KBM-7 (cell line): ENCODE measurements around the gene CAMTA1.

ENCODE experiments used
- DNase-seq: peaks from one replicate; pipeline ENCODE4 v3.0.0-alpha.2; 2015
- in situ Hi-C: fragments of 300-500 bp; cut with MboI; formaldehyde crosslinking; loops from 2 replicates; pipeline ENCODE4 v1.14.3; 2020; ENCODE audit warnings: low sequenced_read_pairs, low pct_unique_long_range_greater_than_20kb, mixed read lengths

Gene CAMTA1

DNA sequence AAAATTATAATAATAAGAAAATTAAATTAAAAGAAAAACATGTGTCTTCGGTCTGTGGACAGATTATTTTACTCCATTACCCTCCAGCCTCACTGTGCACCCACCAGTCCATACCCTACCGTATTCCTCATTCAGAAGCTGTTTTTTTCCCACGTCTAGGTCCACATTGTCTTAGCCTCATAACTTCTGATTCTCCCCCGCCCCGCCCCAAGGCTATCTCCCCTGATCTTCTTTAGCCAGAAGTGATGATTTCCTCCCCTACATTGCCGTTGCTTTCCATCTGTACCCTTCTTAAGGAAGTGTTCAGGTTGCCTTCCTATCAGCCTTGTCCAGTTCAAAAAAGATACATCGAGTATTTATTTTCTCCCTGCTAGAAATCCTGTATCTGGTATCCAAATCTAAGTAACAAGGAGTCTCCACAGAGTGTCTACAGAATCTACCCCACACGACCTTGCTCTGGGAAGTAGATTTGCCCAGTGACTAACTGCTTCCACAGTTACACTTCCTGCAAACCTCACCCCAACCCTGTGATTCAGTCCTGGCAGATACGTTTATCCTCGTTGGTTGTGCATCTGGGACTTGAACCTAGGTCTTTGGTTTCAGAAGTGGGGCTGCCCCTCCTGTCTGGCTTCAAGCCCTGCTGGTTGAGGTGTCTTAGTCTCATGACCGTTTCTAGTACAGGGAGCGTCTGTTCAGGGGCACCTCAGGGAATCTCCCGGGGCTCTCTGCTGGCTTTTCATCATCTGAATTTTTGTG, 470.2 kb downstream of the CAMTA1 start:
- in situ Hi-C loops: no loop called here
- DNase-seq: no peak

DNA sequence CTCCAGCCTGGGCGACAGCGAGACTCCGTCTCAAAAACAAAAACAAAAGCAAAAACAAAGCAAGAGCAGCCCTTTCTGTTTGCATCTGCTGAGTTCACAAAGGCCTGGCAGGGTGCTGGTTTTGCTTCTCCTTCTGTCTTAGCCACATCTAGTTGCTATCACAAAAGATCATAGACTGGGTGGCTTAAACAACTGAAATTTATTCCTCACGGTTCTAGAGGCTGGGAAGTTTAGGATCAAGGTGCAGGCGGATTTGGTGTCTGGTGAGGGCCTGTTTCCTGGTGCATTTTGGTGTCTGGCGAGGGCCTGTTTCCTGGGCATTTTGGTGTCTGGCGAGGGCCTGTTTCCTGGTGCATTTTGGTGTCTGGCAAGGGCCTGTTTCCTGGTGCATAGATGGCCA, 471.3 kb downstream of the CAMTA1 start:
- in situ Hi-C loops: no loop called here
- no peak for DNase-seq

GRCh38 chr1:7257225-7257624, 472.0 kb downstream of the CAMTA1 start:
- no peak for DNase-seq
- in situ Hi-C loops: no loop called here

- in situ Hi-C loops: no loop called here
Observed at GRCh38 chr1:7258589-7259135, 473.4 kb downstream of the CAMTA1 start.

GRCh38 chr1:7259955-7260354, 474.7 kb downstream of the CAMTA1 start:
- in situ Hi-C loops: no loop called here
- no peak for DNase-seq

More at GRCh38 chr1:7258589-7259135, 473.4 kb downstream of the CAMTA1 start:
- no peak for DNase-seq

GRCh38 chr1:7261490-7261889, 476.2 kb downstream of the CAMTA1 start:
- DNase-seq: no peak
- in situ Hi-C loops: no loop called here

DNA sequence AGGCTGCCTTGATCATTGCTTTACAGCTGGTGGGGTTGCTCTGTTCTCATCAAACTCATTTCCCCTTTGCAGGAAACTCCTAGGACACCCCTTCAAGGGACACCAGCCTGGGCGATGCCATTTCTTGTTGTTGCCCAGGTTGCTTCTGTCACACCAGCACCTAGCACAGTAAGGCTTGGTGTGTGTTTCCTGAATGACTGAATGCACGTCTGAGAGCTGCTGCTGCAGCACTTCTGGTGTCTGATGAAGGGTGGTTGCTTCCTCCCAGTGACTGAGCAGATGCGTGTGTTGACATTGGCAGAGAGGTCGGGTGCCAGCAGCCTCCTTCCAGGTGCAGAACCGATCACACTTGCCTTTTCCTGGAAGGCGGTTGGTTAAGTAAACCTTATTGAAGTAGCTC, 477.4 kb downstream of the CAMTA1 start:
- in situ Hi-C loops: no loop called here
- DNase-seq: no peak

- in situ Hi-C loops: no loop called here
- DNase-seq: no peak
Observed at GRCh38 chr1:7263021-7263960, 478.0 kb downstream of the CAMTA1 start.

- in situ Hi-C loops: no loop called here
- no peak for DNase-seq
Observed at GRCh38 chr1:7264101-7264500, 478.8 kb downstream of the CAMTA1 start.

DNA sequence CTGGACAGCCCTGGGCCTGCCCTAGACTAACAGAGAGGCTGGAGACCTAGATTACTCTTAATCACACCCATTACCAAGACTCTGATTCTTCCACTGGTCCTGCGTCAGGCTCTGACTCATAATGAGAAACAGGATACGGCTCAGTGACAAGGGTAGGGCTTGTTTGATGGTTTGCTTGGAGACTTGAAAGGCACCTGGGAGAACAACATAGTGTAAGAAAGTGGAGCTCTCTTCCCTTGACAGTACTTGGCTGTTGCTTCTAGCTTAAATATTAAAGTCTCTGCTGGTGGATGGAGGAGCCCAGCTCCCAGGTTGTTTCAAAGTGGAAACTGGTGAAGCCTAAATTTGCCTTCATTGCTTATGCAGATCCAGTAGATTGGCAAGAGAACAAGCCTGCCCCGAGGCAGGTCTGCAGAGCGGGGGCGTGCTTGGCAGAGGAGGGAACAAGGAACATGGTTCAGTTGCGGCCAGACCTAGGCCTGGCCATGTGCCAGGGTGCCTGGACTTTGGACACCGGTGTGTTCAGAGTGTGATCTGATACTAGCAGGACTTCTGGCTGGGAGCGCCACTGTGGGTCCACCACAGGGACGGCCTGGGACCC, 480.6 kb downstream of the CAMTA1 start:
- no peak for DNase-seq
- in situ Hi-C loops: no loop called here

DNA sequence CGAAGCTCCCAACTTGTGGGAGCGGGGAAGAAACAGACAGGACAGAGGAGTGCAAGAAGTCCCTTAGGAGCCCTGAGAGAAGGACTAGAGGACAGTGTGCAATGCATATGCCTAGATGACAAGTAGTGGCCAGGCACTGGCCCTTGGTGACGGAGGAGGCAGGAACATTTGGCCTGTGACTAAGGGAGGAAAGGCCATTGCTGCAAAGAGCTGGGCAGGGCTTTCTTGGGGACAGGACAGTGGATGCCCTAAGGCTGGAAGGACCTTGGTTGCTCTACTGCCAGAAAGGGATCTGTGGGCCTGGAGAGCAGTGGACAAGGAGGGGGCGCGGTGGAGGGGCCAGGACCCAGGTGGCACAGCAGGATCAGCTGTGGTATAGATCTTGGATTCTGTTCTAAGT, 481.3 kb downstream of the CAMTA1 start:
- no peak for DNase-seq
- in situ Hi-C loops: no loop called here

- DNase-seq: no peak
- in situ Hi-C loops: no loop called here
Observed at GRCh38 chr1:7267493-7267892, 482.2 kb downstream of the CAMTA1 start.

DNA sequence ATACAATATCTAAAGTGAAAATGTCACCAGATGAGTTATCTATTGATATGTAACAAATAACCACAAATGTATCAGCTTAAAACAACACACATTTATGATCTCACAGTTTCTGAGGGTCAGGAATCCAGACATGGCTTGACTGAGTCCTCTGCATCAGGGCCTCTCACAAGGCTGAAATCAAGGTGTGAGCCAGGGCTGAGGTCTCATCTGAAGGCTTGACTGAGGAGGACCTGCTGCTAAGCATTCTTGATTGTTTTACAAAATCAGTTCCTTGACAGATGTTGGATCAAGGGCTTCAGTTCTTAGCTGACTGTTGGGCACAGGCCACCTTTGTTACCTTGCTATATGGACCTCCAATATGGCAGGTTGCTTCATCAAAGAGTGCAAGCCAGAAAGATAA, 483.7 kb downstream of the CAMTA1 start:
- in situ Hi-C loops: no loop called here
- no peak for DNase-seq

DNA sequence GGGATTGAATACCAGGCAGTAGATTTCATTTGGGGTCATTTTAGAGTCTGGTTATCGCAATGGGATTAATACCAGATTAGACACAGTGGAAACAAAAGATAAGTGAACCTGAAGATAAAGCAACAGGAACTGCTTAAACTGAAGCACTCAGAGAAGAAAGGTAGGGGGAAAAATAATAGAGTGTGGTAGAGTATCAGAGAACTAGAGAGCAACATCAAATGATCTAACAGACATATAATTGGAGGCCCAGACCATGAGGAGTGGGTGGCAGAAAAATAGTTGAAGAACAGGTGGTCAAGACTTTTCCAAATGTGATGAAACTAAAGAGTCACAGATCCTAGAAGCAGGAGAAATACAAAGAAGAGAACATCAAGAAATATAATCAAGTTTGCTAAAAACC, 484.3 kb downstream of the CAMTA1 start:
- no peak for DNase-seq
- in situ Hi-C loops: no loop called here

DNA sequence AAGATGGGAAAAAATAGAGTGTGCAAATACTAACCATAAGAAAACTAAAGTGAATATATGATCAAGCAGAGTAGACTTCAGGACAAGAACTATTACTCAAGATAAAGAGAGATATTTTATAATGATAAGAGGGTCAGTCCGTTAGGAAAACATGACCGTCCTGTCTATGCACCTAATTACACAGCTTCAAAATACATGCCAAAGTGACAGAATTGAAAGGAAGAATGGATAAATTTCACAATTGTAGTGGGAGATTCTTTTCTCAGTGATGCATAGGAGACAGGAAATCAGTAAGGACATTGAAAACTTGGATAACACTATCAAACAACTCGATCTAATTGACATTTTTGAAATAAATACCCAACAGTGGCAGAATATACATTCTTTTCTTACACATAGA, 489.0 kb downstream of the CAMTA1 start:
- in situ Hi-C loops: no loop called here

DNA sequence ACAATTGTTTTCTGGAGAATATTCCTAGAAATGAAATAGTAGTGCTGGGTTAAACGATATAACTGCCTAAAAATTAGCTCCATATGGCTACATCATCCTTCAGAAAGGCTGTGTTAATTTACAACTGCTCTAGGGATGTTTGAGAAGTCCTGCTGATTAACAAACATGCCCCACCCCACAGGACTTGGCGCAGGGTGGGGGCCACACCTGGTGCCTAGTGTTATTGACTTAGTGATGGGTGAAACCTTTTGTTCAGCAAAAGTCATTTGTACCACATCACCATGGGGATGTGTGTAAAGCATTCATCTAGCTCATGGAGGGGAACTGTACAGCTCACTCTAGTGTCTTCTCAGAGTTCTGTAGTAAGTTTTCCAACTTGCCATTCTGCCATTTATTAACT, 492.8 kb downstream of the CAMTA1 start:
- in situ Hi-C loops: no loop called here
- no peak for DNase-seq

More for the DNA sequence above, 489.0 kb downstream of the CAMTA1 start:
- DNase-seq: no peak

GRCh38 chr1:7278827-7279765, 493.8 kb downstream of the CAMTA1 start:
- no peak for DNase-seq
- in situ Hi-C loops: no loop called here

GRCh38 chr1:7279769-7280168, 494.5 kb downstream of the CAMTA1 start:
- in situ Hi-C loops: no loop called here
- no peak for DNase-seq
